HG02759 (cell line): ENCODE results near the gene UROD.
"Not testable (repeated sequence)": the region's sequence is repeated elsewhere in the genome, so short reads cannot be mapped to it uniquely, and the experiment has no call there.

Experiments used
- ATAC-seq: cut with Tn5 transposase; IDR thresholded peaks from one replicate; pipeline ENCODE4 v1.9.1; 2021; ENCODE audit warnings: mild to moderate bottlenecking, moderate library complexity; ENCODE audit not compliant: unreplicated experiment

The UROD gene

GRCh38 chr1:45038240-45038639 lies 26.2 kb downstream of the UROD start:
- no peak for ATAC-seq

- ATAC-seq: no peak
Measured at GRCh38 chr1:45038661-45039364, 26.8 kb downstream of the UROD start.

GRCh38 chr1:45040297-45040696 lies 28.2 kb downstream of the UROD start:
- ATAC-seq: no peak

GRCh38 chr1:45043094-45043493 lies 31.0 kb downstream of the UROD start:
- ATAC-seq: no peak

GRCh38 chr1:45044916-45045315 lies 32.9 kb downstream of the UROD start:
- no peak for ATAC-seq

GRCh38 chr1:45047032-45047431 lies 35.0 kb downstream of the UROD start:
- ATAC-seq: no peak

GRCh38 chr1:45051005-45051772 lies 39.1 kb downstream of the UROD start:
- no peak for ATAC-seq

- no peak for ATAC-seq
Measured at GRCh38 chr1:45057542-45057941, 45.5 kb downstream of the UROD start.

GRCh38 chr1:45059829-45060228 lies 47.8 kb downstream of the UROD start:
- no peak for ATAC-seq

- ATAC-seq: not testable (repeated sequence)
Measured at GRCh38 chr1:45062463-45062862, 50.4 kb downstream of the UROD start.

GRCh38 chr1:45065083-45065482 lies 53.0 kb downstream of the UROD start:
- no peak for ATAC-seq
